Skeletal muscle tissue (tissue), 4 donors: ENCODE measurements around the gene C1RL. TPM values are rescaled to one million over a fixed set of nuclear protein-coding genes. Genes with fewer than 3 reads are reported as not detected.
A peak's percentile ranks its signal among the peaks of the same experiment; 100 is the strongest.

Experiments used
- H3K27ac ChIP-seq: one replicate; pipeline ENCODE4 v1.7.0; 2013; ENCODE audit warnings: mild to moderate bottlenecking, low read depth, low read length, inconsistent platforms
- H3K27me3 ChIP-seq, 3 donors: one replicate each; pipeline ENCODE4 v1.7.0; 2013; ENCODE audit warnings: low read length in 3 of 3; ENCODE audit not compliant: control insufficient read depth in 3 of 3, insufficient read depth in 3 of 3
- H3K36me3 ChIP-seq, 3 donors: one replicate each; pipeline ENCODE4 v1.7.0; 2013; ENCODE audit warnings: low read length in 3 of 3; ENCODE audit not compliant: control insufficient read depth in 3 of 3, insufficient read depth in 3 of 3
- H3K4me1 ChIP-seq, 3 donors: one replicate each; pipeline ENCODE4 v1.7.0; 2013; ENCODE audit warnings: low read length in 3 of 3, mild to moderate bottlenecking in 3 of 3; ENCODE audit not compliant: control insufficient read depth in 3 of 3, insufficient read depth in 3 of 3
- H3K4me3 ChIP-seq, 3 donors: one replicate each; pipeline ENCODE4 v1.7.0; 2013; ENCODE audit warnings: low read length in 3 of 3
- H3K9ac ChIP-seq, 3 donors: one replicate each; pipeline ENCODE4 v1.7.0; 2013; ENCODE audit warnings: low read length in 3 of 3, mild to moderate bottlenecking in 3 of 3, moderate library complexity in 2 of 3, low read depth in 1 of 3
- H3K9me3 ChIP-seq, 3 donors: one replicate each; pipeline ENCODE4 v1.7.0; 2013; ENCODE audit warnings: low read length in 3 of 3; ENCODE audit not compliant: control insufficient read depth in 3 of 3
- total RNA-seq: library from RNA; depleted of rRNA; stranded (reverse); fragments of >200 nt; gene quantifications from one replicate; pipeline ENCODE4 v1.2.3, GENCODE V29; 2014
- donor health status: Osteomylitis.

C1RL gene
- total RNA-seq, 1 donor from 2014 or later: 10.4 TPM

DNA sequence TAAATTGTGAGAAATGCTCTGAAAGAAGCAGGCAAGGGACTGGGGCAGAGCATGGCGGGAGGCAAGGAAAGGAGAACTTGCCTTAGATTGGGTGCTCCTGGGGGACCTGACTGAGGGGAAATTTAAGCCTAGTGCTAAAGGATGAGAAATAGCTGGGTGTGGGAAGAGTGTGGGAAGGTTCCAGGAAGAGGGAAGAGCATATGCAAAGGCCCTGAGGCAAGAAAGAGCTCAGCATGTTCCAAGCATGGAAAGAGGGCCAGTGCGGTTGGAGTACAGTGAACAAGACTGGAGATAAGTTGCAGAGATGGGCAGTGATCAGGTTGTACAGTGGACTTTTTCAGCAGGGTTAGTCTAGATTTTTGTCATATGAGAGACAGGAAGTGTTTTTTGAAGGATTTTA lies 30.2 kb upstream of the C1RL start:
- Histone ChIP-seq H3K36me3 (peaks cover 2 to 40% (median 4%) of the 10 kb centered on the region in 3 donors), H3K27me3 (no peaks in the 10 kb centered on the region), H3K4me1 (peaks cover 0 to under 1% (median 0%) of the 10 kb centered on the region in 3 donors), H3K27ac (no peak overlapping the region), H3K4me3 (no peak overlapping the region), H3K9ac (no peak overlapping the region), H3K9me3 (no peaks in the 10 kb centered on the region)

DNA sequence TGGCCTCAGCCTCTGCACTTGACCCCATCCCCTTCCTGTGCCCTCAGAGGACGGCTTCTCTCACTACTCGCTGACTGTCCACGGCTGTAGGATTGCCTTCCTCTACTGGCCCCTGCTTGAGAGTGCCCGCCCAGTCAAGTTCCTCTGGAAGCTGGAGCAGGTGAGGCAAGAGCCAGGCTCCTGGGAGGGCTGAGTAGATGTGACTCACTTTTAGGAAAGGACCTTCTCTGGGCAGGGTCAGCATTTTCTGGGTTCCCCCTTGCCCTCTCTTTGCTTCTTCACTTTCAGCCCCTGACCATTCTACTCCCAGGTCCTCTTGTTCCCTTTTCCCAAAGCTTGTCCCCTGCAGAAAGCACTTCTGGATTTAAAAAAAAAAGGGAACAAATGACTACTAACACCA lies 28.9 kb upstream of the C1RL start:
- Histone ChIP-seq H3K36me3 (peaks cover 2 to 43% (median 4%) of the 10 kb centered on the region in 3 donors), H3K27ac (no peak overlapping the region), H3K4me1 (no peaks in the 10 kb centered on the region)

DNA sequence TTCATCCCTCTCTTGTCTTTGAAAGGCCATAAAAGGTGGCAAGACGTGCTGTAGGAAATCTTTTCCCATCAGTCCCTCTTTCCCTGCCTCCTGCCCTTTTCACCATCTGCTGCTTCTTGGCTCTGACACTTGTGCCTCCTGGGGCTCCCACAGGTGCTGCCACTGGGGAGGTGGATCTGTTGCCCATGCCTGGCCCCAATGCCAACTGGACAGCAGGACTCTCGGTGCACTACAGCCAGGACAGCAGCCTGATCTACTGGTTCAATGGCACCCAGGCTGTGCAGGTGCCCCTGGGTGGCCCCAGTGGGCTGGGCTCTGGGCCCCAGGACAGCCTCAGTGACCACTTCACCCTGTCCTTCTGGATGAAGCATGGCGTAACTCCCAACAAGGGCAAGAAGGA lies 27.7 kb upstream of the C1RL start:
- H3K36me3 ChIP-seq: peaks cover 2 to 38% (median 4%) of the 10 kb centered on the region in 3 donors

More for the DNA sequence above, 28.9 kb upstream of the C1RL start:
- H3K9ac ChIP-seq: no peak overlapping the region
- H3K4me3 ChIP-seq: no peak overlapping the region
- no peaks in the 10 kb centered on the region for H3K27me3 ChIP-seq
- no peaks in the 10 kb centered on the region for H3K9me3 ChIP-seq

DNA sequence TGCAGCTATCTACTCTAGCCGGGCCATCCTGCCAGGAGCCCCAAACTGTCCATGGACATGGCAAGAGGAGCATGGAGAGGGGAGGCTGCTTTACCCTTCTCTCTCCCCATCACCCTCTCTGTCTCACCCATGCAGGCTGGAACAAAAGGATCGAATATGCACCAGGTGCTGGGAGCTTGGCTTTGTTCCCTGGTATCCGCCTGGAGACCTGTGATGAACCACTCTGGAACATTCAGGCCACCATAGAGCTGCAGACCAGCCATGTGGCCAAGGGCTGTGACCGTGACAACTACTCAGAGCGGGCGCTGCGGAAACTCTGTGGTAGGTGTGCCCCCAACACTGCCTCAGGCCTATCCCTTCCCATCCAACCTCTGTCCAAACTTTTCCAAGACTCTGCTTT lies 27.1 kb upstream of the C1RL start:
- Histone ChIP-seq H3K9me3 (no peaks in the 10 kb centered on the region), H3K27me3 (peaks cover 0 to 6% (median 4%) of the 10 kb centered on the region in 3 donors), H3K9ac (no peak overlapping the region), H3K4me1 (peaks cover 1 to 5% (median 3%) of the 10 kb centered on the region in 3 donors), H3K36me3 (peaks cover 2 to 38% (median 4%) of the 10 kb centered on the region in 3 donors), H3K27ac (no peak overlapping the region), H3K4me3 (no peak overlapping the region)

More for the DNA sequence above, 27.7 kb upstream of the C1RL start:
- no peak overlapping the region for H3K27ac ChIP-seq
- H3K27me3 ChIP-seq: peaks cover 0 to 2% (median under 1%) of the 10 kb centered on the region in 3 donors
- H3K9ac ChIP-seq: no peak overlapping the region
- H3K4me3 ChIP-seq: no peak overlapping the region
- H3K4me1 ChIP-seq: no peaks in the 10 kb centered on the region
- no peaks in the 10 kb centered on the region for H3K9me3 ChIP-seq

DNA sequence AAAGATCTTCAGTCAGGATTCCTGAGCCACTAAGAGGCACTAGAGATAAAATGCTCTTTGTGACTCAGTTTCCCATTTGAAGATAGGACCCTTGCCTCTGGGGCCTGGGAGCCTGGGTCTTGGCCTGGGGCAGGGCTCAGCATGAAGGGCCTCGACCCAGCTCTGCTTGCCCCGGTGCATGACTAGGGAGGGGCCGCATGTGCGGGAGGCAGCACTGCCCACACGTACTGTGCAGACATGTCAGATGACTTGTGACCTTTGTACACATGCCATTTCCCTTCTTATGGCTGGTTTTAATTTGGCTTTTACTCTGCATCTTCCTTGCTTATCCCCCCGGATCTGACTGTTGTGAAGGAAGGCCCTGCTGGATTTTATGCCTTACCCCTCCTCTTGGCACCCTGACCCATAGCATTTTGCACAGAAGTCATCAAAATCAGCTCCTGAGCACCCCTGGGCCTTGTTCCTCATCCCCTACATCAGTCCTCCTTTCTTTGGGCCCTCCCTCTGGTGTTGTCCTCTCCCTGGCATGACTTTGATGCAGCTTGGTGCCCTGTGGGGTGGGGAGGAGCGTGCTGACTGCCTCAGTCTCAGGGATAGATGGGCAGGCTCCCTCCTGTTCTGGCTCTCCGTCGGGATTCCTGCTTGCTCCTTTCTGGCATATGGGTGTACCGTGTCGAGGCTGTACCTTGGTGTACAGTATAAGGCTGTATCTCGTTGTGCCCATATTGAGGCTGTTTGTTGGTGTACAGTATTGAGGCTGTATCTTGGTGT lies 25.6 kb upstream of the C1RL start:
- H3K4me3 ChIP-seq: no peak overlapping the region
- H3K27ac ChIP-seq: no peak overlapping the region
- H3K27me3 ChIP-seq: peaks cover 3 to 12% (median 7%) of the 10 kb centered on the region in 3 donors
- H3K36me3 ChIP-seq: peaks cover 2 to 36% (median 4%) of the 10 kb centered on the region in 3 donors
- H3K4me1 ChIP-seq: peaks cover 12 to 16% (median 14%) of the 10 kb centered on the region in 3 donors
- no peak overlapping the region for H3K9ac ChIP-seq
- H3K9me3 ChIP-seq: no peaks in the 10 kb centered on the region

DNA sequence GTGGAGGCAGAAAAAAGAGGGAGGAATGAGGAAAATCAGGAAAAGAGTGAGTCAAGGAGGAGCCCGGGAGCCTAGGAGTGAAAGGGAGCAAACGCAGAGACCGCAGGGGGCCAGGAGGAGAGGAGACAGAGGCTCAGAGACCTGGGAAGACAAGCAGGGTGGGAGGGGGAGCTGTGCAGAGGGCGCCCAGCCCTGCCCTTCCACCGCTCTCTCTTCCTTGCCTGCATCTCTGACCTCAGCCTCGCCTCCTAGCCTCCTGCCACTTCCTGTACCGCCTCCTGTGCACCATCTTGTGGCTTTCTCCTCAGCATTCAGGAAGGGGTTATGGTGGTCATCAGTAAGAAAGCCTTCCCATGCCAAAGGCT lies 22.5 kb upstream of the C1RL start:
- peaks cover 20 to 30% (median 30%) of the 10 kb centered on the region in 3 donors for H3K4me1 ChIP-seq
- no peak overlapping the region for H3K27ac ChIP-seq
- no peaks in the 10 kb centered on the region for H3K9me3 ChIP-seq
- peak overlapping the region in 2 of 3 donors; percentile 0 to 70 for H3K4me3 ChIP-seq
- peaks cover 0 to 24% (median 4%) of the 10 kb centered on the region in 3 donors for H3K36me3 ChIP-seq
- no peak overlapping the region for H3K9ac ChIP-seq
- peaks cover 21 to 33% (median 27%) of the 10 kb centered on the region in 3 donors for H3K27me3 ChIP-seq

DNA sequence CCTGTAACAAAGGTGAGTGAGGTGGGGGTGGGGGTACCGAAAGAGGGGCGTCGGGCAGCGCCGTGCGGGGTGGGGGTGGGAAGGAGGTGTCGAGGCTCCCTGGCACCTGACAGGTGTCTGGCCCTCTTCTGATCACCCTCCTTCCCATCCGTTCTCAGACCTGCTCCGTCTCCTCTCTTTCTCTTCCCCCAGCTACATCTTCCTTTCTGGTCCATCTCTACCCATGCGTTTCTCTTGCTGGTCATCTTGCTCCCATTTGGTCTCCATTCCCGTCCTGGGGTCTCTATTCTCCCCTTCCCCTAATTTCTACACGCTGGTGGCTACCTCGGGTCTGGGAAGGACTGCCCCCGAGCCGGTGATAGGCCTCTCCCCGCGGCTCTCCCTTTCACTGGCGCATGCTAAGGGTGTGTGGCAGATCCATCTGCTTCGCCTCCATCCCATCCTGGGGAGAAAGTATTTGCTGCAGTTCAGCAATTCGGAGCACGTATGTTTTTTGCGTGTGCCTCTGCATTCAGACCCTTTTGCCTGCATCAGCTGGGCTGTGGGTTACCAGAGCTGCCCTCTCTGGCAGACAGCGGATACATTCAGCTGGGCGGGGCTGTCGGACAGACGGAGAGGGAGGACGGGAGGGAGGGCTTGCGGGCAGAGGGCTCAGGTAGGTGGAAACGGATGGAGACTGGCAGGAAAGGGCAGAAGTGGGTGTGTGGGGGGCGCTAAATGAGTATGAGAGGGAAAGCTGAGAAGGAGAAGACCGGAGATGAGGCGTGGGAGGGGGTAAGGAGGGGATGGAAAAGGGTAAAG lies 21.9 kb upstream of the C1RL start:
- H3K9me3 ChIP-seq: no peaks in the 10 kb centered on the region
- H3K4me3 ChIP-seq: peak overlapping the region; percentile 70 to 75 (median 72)
- peaks cover 20 to 30% (median 30%) of the 10 kb centered on the region in 3 donors for H3K4me1 ChIP-seq
- peak overlapping the region; percentile 56 for H3K27ac ChIP-seq
- H3K36me3 ChIP-seq: peaks cover 0 to 18% (median 4%) of the 10 kb centered on the region in 3 donors
- H3K27me3 ChIP-seq: peaks cover 21 to 33% (median 27%) of the 10 kb centered on the region in 3 donors
- H3K9ac ChIP-seq: peak overlapping the region; percentile 61 to 70 (median 65)

DNA sequence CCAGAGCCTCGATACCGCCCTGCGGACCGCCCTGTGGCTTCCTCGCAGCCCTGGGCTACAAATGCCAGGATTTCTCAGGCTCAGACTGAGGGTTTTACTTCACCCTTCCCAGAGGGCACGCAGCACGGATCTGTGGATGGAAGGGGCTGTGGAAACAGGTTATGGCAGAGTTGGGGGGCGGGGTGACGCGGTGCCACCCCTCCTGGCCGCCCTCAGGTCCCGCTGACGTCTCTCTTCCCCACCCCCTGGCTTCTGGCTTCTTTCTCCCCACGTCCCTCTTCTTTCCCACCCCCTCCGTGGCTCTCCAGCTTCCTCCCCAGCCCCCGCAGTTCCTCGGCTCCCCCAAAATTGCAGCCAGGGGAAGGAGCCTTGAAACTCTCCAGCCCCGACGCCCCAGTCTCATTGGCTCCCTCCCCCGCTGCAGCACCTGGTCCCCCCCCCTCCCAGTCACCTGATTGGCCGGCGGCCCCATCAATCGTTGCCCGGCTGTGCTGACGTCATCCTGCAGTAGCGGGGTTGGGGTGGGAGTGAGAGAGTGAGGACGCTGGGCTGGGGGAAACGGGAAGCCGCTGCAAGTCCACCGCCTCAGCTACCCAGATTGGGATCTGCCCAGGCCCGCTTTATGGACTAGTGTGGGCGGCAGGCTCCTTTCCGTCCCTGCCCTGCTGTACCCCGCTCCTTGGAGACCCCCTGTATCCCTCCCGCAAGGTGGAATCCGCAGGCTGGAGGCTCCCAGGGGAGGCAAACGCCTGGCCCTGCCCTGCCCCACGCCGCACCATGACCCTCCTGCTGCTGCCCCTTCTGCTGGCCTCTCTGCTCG lies 21.1 kb upstream of the C1RL start, which contains the start of gene CLSTN3:
Gene CLSTN3 (plus strand): TSS at position 500 of the 820 bp plus-strand sequence. CDS start 278 bp downstream, at position 778.
- Histone ChIP-seq H3K36me3 (peaks cover 0 to 10% (median 4%) of the 10 kb centered on the region in 3 donors), H3K9me3 (no peaks in the 10 kb centered on the region), H3K27me3 (peaks cover 21 to 33% (median 27%) of the 10 kb centered on the region in 3 donors), H3K27ac (peak within 1 kb of the TSS; percentile 56), H3K4me1 (peaks cover 20 to 30% (median 30%) of the 10 kb centered on the region in 3 donors), H3K9ac (peak within 1 kb of the TSS; percentile 61 to 75 (median 74)), H3K4me3 (peak within 1 kb of the TSS; percentile 70 to 79 (median 72))

DNA sequence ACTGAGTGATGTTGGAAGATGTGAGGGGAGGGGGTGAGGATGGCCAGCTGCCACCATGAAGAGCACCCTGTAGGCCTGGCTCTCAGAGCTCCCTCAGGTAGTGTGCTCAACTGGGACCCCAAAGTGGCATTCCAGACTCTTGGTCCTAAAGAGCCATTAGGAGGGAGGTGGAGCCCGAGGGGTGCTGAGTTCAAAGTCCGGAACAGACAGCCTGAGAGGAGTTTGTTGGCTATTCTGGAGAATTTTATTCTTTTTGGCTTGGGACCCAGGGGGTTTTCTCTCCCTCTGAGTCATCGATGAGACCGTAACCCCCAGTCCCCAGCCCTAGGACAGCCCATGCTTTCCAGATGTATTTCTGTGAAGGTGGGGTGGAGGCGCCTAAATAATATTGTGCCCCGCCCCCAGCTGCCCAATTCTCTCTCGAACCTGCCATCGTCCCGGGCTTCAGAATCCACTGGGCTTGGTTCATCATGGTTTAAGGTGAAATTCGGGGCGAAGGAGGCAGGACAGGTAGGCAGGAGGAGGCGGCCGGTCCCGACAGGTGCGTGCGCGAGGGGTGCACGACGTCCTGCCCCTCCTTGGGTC lies 20.4 kb upstream of the C1RL start:
- H3K36me3 ChIP-seq: peaks cover 0 to 4% (median 4%) of the 10 kb centered on the region in 3 donors
- peak overlapping the region; percentile 56 for H3K27ac ChIP-seq

More for the DNA sequence above, 20.4 kb upstream of the C1RL start:
- Histone ChIP-seq H3K9ac (peak overlapping the region; percentile 38 to 75 (median 74)), H3K4me1 (peaks cover 20 to 30% (median 30%) of the 10 kb centered on the region in 3 donors), H3K27me3 (peaks cover 21 to 33% (median 27%) of the 10 kb centered on the region in 3 donors), H3K4me3 (peak overlapping the region; percentile 69 to 79 (median 70)), H3K9me3 (no peaks in the 10 kb centered on the region)
